Omental fat pad (tissue), 4 donors: ENCODE measurements around the gene MPV17L. TPM values are rescaled to one million over a fixed set of nuclear protein-coding genes. Genes with fewer than 3 reads are reported as not detected.

Experiments used
- ATAC-seq: fragments of 150-250 bp; one replicate; pipeline ENCODE4 v1.9.1; 2016; ENCODE audit warnings: mild to moderate bottlenecking, moderate library complexity; ENCODE audit not compliant: low FRiP score
- DNase-seq: peaks from one replicate; pipeline ENCODE4 v3.0.0-alpha.2; 2019; ENCODE audit warnings: low spot score
- total RNA-seq, 4 donors: library from RNA; depleted of rRNA; stranded (reverse); fragments of >200 nt; gene quantifications; one replicate each; pipeline ENCODE4 v1.1.0, GENCODE V29; 2016
- TF ChIP-seq, protein P1 (sequence below), 3 donors: fragments of 450-650 bp; IDR thresholded peaks; one replicate each; pipeline ENCODE4 v1.5.1; 2016 to 2017; ENCODE audit warnings: antibody characterized with exemption in 3 of 3, mild to moderate bottlenecking in 3 of 3, moderate library complexity in 2 of 3

The MPV17L gene
- total RNA-seq, 4 donors from 2014 or later, result 5.8 to 10.7 (median 7.7) TPM

DNA sequence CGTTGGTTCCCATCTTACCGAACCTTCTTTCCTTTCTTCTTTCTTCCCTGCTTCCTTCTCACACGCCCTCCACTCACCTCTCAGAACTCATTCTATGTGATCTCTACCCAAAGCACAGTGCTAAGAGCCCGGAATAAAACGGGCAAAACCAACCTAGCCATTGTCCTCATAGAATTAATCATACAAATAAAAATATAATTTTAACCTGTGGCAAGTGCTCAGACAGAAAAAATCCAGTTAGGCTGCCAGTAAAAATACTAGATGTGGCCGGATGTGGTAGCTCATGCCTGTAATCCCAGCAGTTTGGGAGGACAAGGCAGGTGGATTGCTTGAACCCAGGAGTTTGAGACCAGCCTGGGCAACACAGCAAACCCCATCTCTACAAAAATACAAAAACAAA lies 65.8 kb downstream of the MPV17L start:
- DNase-seq, result no peak
- TF ChIP-seq, protein P1, sequence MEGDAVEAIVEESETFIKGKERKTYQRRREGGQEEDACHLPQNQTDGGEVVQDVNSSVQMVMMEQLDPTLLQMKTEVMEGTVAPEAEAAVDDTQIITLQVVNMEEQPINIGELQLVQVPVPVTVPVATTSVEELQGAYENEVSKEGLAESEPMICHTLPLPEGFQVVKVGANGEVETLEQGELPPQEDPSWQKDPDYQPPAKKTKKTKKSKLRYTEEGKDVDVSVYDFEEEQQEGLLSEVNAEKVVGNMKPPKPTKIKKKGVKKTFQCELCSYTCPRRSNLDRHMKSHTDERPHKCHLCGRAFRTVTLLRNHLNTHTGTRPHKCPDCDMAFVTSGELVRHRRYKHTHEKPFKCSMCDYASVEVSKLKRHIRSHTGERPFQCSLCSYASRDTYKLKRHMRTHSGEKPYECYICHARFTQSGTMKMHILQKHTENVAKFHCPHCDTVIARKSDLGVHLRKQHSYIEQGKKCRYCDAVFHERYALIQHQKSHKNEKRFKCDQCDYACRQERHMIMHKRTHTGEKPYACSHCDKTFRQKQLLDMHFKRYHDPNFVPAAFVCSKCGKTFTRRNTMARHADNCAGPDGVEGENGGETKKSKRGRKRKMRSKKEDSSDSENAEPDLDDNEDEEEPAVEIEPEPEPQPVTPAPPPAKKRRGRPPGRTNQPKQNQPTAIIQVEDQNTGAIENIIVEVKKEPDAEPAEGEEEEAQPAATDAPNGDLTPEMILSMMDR (IDR thresholded peaks at IDR 0.05), result no peak
- no peak for ATAC-seq

Other genes with a start within 250 kb of the MPV17L start
- gene NPIPA5, start 17.5 kb upstream of the MPV17L start, total RNA-seq, result 10 to 100 TPM in 2 of 4 donors, 1 to 10 TPM in 2; 1.2 to 22.5 (median 9.4) TPM
- gene BMERB1, start 38.8 kb downstream of the MPV17L start, total RNA-seq, result 10 to 100 TPM; 28.7 to 47.0 (median 41.8) TPM
- 10 to 100 TPM; 20.7 to 53.9 (median 29.3) TPM for gene MARF1, start 247.4 kb downstream of the MPV17L start, total RNA-seq